Neutrophil (primary cell): ENCODE data around the gene ARHGEF40.
"Not testable (repeated sequence)": the region's sequence is repeated elsewhere in the genome, so short reads cannot be mapped to it uniquely, and the experiment has no call there.

Experiments used
- H3K27ac ChIP-seq: fragments of 200-600 bp; sonication (generic); 2 replicates; pipeline ENCODE4 v1.5.1; 2016; ENCODE audit warnings: mild to moderate bottlenecking, moderate library complexity
- H3K27me3 ChIP-seq: fragments of 200-600 bp; sonication (generic); 2 replicates; pipeline ENCODE4 v1.6.0; 2016; ENCODE audit warnings: mild to moderate bottlenecking
- H3K36me3 ChIP-seq: fragments of 200-600 bp; sonication (generic); 2 replicates; pipeline ENCODE4 v1.5.1; 2017
- H3K4me1 ChIP-seq, 2 experiments: fragments of 200-600 bp in 1 of 2; sonication (generic) in 1 of 2; 1 replicate in 1 of 2; 2 replicates in 1 of 2; pipeline versions ENCODE4 v1.5.1 to v1.6.1; 2013 to 2016; ENCODE audit warnings: low read depth in 1 of 2, low read length in 1 of 2, mild to moderate bottlenecking in 1 of 2, moderate library complexity in 1 of 2; ENCODE audit not compliant: control insufficient read depth in 1 of 2, insufficient read depth in 1 of 2
- H3K4me3 ChIP-seq, 2 experiments: fragments of 200-600 bp in 1 of 2; sonication (generic) in 1 of 2; 1 replicate in 1 of 2; 2 replicates in 1 of 2; pipeline ENCODE4 v1.5.1; 2013 to 2016; ENCODE audit warnings: low read depth in 1 of 2, low read length in 1 of 2, mild to moderate bottlenecking in 1 of 2, moderate library complexity in 1 of 2
- H3K9me3 ChIP-seq: fragments of 200-600 bp; sonication (generic); 2 replicates; pipeline ENCODE4 v1.5.1; 2016
- TF ChIP-seq, protein P1 (sequence below): fragments of 200-600 bp; sonication (generic); IDR thresholded peaks from 2 replicates; pipeline ENCODE4 v1.5.1; 2016; ENCODE audit warnings: antibody characterized with exemption

The ARHGEF40 gene

DNA sequence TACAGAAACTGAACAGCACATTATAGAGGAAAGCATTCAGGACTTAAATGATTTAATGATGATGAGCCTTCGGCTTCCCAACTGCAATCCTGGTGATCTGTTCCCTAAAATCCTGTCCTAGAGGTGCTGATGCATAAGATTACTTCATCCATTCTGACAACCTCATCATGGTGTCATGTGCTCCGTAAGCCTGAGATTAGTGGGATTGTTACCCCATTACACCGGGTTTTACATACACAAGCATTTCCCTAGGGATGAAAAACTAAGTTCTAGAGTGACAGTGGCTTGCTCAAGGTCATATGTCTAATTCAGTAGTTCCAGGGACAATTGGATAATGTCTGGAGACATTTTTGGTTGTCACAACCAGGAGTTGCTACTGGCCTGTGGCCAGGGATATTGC is 32.9 kb upstream of the ARHGEF40 start:
- H3K9me3 ChIP-seq, result no peaks in the 10 kb centered on the region
- H3K4me1 ChIP-seq, result no peaks in the 10 kb centered on the region
- H3K27me3 ChIP-seq, result peaks cover 9% of the 10 kb centered on the region
- H3K36me3 ChIP-seq, result no peaks in the 10 kb centered on the region
- H3K4me3 ChIP-seq, result no peak overlapping the region
- no peak overlapping the region for H3K27ac ChIP-seq
- TF ChIP-seq, protein P1, sequence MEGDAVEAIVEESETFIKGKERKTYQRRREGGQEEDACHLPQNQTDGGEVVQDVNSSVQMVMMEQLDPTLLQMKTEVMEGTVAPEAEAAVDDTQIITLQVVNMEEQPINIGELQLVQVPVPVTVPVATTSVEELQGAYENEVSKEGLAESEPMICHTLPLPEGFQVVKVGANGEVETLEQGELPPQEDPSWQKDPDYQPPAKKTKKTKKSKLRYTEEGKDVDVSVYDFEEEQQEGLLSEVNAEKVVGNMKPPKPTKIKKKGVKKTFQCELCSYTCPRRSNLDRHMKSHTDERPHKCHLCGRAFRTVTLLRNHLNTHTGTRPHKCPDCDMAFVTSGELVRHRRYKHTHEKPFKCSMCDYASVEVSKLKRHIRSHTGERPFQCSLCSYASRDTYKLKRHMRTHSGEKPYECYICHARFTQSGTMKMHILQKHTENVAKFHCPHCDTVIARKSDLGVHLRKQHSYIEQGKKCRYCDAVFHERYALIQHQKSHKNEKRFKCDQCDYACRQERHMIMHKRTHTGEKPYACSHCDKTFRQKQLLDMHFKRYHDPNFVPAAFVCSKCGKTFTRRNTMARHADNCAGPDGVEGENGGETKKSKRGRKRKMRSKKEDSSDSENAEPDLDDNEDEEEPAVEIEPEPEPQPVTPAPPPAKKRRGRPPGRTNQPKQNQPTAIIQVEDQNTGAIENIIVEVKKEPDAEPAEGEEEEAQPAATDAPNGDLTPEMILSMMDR, result no peak

DNA sequence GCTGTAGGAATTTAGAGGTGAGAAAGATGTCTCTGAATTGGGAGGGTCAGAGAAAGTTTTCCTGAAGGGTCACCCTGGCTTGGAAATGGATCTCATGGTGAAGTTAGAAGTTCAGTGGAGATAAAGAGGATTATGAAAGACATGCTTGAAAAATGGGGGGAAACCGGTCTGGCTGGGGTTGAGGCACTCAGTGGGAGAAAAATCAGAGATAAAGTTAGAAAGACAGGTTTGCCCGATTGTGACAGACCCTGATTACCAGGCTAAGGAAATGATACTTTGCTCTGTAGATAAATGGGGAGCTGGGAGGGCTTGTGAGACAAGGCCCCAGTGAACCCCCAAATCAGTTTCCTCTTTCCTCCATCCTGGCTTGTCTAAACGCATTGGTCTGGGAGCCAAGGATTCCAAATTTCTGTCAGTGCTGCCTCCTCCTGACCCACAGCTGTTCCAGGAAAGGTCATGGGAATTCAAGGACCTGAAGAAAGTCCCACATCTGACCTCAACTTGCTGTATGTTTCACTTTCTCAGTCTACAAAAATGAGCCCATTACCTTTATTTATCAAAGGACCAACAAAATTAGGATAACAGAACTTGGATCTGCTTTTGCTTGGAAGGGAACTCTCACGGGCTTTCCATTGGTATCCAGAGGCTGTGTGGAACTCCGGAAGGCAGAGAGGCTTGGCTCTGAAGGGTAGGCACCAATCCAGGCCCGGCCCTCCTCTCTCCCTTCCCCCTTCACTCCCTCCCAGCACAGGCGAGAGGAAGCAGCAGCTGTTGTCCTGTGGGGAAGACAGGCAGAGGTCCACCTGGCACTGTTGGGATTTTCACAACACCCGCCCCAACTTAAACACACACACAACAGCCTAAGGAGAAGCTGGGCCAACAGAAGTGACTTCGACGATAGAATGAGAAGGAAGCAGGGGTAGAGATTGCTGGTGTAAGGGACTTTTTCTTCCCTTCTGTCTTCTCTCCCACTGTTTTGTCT is 31.4 kb upstream of the ARHGEF40 start:
- TF ChIP-seq, protein P1, result no peak
- no peak overlapping the region for H3K4me3 ChIP-seq
- no peaks in the 10 kb centered on the region for H3K9me3 ChIP-seq
- no peak overlapping the region for H3K27ac ChIP-seq
- H3K27me3 ChIP-seq, result peaks cover 22% of the 10 kb centered on the region
- no peaks in the 10 kb centered on the region for H3K4me1 ChIP-seq
- H3K36me3 ChIP-seq, result no peaks in the 10 kb centered on the region

- H3K36me3 ChIP-seq, result no peaks in the 10 kb centered on the region
- peaks cover 33% of the 10 kb centered on the region for H3K27me3 ChIP-seq
- no peak overlapping the region for H3K4me3 ChIP-seq
- TF ChIP-seq, protein P1, result no peak
- H3K27ac ChIP-seq, result no peak overlapping the region
- no peaks in the 10 kb centered on the region for H3K4me1 ChIP-seq
- no peaks in the 10 kb centered on the region for H3K9me3 ChIP-seq
These were observed 30.3 kb upstream of the ARHGEF40 start for GRCh38 chr14:21039585-21040369.

DNA sequence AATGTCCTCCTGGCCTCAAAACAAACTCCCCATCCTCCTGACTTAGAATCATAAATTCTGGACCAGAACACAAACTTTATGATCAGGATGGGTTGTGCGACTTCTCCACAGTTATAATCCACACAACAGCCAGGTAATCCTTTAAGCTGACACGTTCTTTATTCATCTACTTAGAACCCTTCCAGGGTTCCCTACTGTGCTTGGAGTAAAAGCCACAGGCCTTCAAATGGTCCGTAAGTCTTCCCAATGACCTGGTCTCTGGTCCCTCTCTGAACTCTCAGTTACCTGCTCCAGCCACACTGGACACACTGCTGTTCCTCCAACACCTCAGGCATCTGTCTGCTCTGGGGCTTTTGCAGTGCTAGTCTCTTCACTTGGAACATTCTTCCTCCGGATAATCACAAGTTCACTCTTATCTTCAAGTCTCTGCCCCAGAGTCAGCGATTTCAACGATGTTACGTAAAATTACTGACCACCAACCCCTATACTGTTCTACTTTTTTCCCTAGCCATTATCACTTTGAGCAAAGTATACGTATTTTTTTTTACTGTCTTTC is 29.7 kb upstream of the ARHGEF40 start:
- Histone ChIP-seq H3K27ac (no peak overlapping the region), H3K4me3 (no peak overlapping the region), H3K4me1 (no peaks in the 10 kb centered on the region), H3K36me3 (no peaks in the 10 kb centered on the region), H3K9me3 (no peaks in the 10 kb centered on the region), H3K27me3 (peaks cover 37% of the 10 kb centered on the region)
- TF ChIP-seq, protein P1, result no peak

- not testable (repeated sequence) for H3K9me3 ChIP-seq, H3K36me3 ChIP-seq, H3K4me1 ChIP-seq, H3K27ac ChIP-seq, H3K4me3 ChIP-seq
- H3K27me3 ChIP-seq, result peaks cover 37% of the 10 kb centered on the region
These were observed 29.2 kb upstream of the ARHGEF40 start for GRCh38 chr14:21040941-21041340.
